ENCODE measurements around the gene SLU7.

SLU7 gene

DNA sequence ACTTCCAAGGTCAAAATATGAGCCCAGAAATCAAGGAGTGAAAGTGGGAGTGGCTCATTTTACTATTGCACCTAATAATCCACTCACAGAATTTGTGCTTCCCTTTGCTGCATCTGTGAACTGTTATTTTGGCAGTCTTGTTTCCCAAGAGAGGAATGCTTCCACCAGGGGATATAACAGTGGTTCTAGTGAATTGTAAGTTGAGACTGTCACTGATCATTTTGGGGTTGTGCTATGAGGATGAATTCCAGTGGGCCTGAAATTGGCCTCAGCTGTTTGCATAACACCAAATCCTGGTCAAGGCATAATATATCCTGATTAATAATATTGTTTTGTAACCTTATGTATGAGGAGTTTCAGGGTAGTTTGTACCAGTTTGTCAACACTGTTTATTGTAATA is 33.4 kb downstream of the SLU7 start:
- no peak overlapping the region for H3K4me3 ChIP-seq (ENCODE audit: low read length)
- H3K9me2 ChIP-seq (replicated peaks; ENCODE audit: control insufficient read depth, low read length) = no peaks in the 10 kb centered on the region
- TF ChIP-seq CTCF (IDR thresholded peaks at IDR 0.05; ENCODE audit: low read depth, low read length, poor library complexity, severe bottlenecking) (no peak), EZH2phosphoT487 (IDR thresholded peaks at IDR 0.05; ENCODE audit: borderline replicate concordance, low read length) (no peak)
- H3K9me3 ChIP-seq (ENCODE audit: control insufficient read depth, insufficient read depth, low read length) = peaks cover 13% of the 10 kb centered on the region; the same call in 1 of the 2 replicates
- H3K79me2 ChIP-seq (ENCODE audit: control insufficient read depth, low read length) = no peaks in the 10 kb centered on the region
- peaks cover 6% of the 10 kb centered on the region for H3F3A ChIP-seq (ENCODE audit: control insufficient read depth, insufficient read depth)
- H3K4me2 ChIP-seq (ENCODE audit: low read length) = no peak overlapping the region
- no peaks in the 10 kb centered on the region for H4K20me1 ChIP-seq (ENCODE audit: control insufficient read depth, insufficient read depth, low read depth, low read length)
- H3K27ac ChIP-seq (ENCODE audit: low read depth, low read length) = no peak overlapping the region
- peaks cover 37% of the 10 kb centered on the region for H3K4me1 ChIP-seq (ENCODE audit: control insufficient read depth, low read length)
- no peaks in the 10 kb centered on the region; the same call in 1 of the 2 replicates for H3K36me3 ChIP-seq (ENCODE audit: control insufficient read depth, low read length)
- H3K27me3 ChIP-seq (ENCODE audit: control insufficient read depth, low read length) = no peaks in the 10 kb centered on the region

- H3K79me2 ChIP-seq (ENCODE audit: control insufficient read depth, low read length) = no peaks in the 10 kb centered on the region
- H3K36me3 ChIP-seq (ENCODE audit: control insufficient read depth, low read length) = no peaks in the 10 kb centered on the region; the same call in 1 of the 2 replicates
- no peak overlapping the region for H3K4me3 ChIP-seq (ENCODE audit: low read length)
- H3K4me2 ChIP-seq (ENCODE audit: low read length) = no peak overlapping the region
- TF ChIP-seq EZH2phosphoT487 (IDR thresholded peaks at IDR 0.05; ENCODE audit: borderline replicate concordance, low read length) (no peak), CTCF (IDR thresholded peaks at IDR 0.05; ENCODE audit: low read depth, low read length, poor library complexity, severe bottlenecking) (no peak)
- H4K20me1 ChIP-seq (ENCODE audit: control insufficient read depth, insufficient read depth, low read depth, low read length) = no peaks in the 10 kb centered on the region
- H3F3A ChIP-seq (ENCODE audit: control insufficient read depth, insufficient read depth) = peaks cover 6% of the 10 kb centered on the region
- no peak overlapping the region for H3K27ac ChIP-seq (ENCODE audit: low read depth, low read length)
- peaks cover 44% of the 10 kb centered on the region for H3K4me1 ChIP-seq (ENCODE audit: control insufficient read depth, low read length)
- peaks cover 13% of the 10 kb centered on the region; the same call in 1 of the 2 replicates for H3K9me3 ChIP-seq (ENCODE audit: control insufficient read depth, insufficient read depth, low read length)
- H3K27me3 ChIP-seq (ENCODE audit: control insufficient read depth, low read length) = no peaks in the 10 kb centered on the region
- no peaks in the 10 kb centered on the region for H3K9me2 ChIP-seq (replicated peaks; ENCODE audit: control insufficient read depth, low read length)
Observed at GRCh38 chr5:160384681-160385080, 34.2 kb downstream of the SLU7 start.

DNA sequence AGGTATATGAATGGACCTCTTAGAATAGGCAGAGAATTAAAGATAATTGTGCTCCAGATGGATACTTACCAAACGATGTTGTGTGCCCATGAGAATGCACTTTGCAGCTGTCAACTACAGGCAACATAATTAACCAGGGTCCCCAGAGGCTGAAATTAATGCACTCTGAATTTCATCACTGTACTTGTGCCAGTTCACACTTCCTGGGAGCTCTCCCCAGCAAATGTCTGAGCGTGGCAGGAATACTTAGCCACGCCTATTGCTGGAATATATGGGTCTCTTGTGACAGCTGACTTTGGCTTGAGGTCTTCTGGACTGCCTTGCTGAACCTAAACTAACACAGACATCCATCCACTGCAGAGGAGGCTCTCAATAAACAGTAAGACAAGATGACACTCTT is 36.5 kb downstream of the SLU7 start:
- Histone ChIP-seq H3K36me3 (ENCODE audit: control insufficient read depth, low read length) (no peaks in the 10 kb centered on the region), H3K27me3 (ENCODE audit: control insufficient read depth, low read length) (no peaks in the 10 kb centered on the region), H3K27ac (ENCODE audit: low read depth, low read length) (peak overlapping the region; percentile 57), H3K4me3 (ENCODE audit: low read length) (peak overlapping the region; percentile 61), H4K20me1 (ENCODE audit: control insufficient read depth, insufficient read depth, low read depth, low read length) (no peaks in the 10 kb centered on the region), H3K4me1 (ENCODE audit: control insufficient read depth, low read length) (peaks cover 49% of the 10 kb centered on the region), H3K9me3 (ENCODE audit: control insufficient read depth, insufficient read depth, low read length) (peaks cover 4% of the 10 kb centered on the region; the same call in 1 of the 2 replicates), H3K4me2 (ENCODE audit: low read length) (peak overlapping the region; percentile 76), H3K9me2 (replicated peaks; ENCODE audit: control insufficient read depth, low read length) (no peaks in the 10 kb centered on the region), H3K79me2 (ENCODE audit: control insufficient read depth, low read length) (no peaks in the 10 kb centered on the region), H3F3A (ENCODE audit: control insufficient read depth, insufficient read depth) (peaks cover 6% of the 10 kb centered on the region)
- TF ChIP-seq EZH2phosphoT487 (IDR thresholded peaks at IDR 0.05; ENCODE audit: borderline replicate concordance, low read length) (no peak), CTCF (IDR thresholded peaks at IDR 0.05; ENCODE audit: low read depth, low read length, poor library complexity, severe bottlenecking) (no peak)

All from DOHH2 (cell line).